Heart left ventricle (tissue), 16 donors: ENCODE data around the gene NSD2. TPM values are rescaled to one million over a fixed set of nuclear protein-coding genes. Genes with fewer than 3 reads are reported as not detected.

ENCODE experiments used
- ATAC-seq, 4 donors: fragments of 200-7000 bp; cut with Tn5 transposase; one replicate each; pipeline ENCODE4 v1.9.1; 2020 to 2022; ENCODE audit warnings: moderate library complexity in 4 of 4, mild to moderate bottlenecking in 3 of 4, moderate number of reproducible peaks in 1 of 4
- DNase-seq, 5 donors: peaks; one replicate each; pipeline ENCODE4 v3.0.0-alpha.2; 2020
- H3K27ac ChIP-seq, 12 donors: fragments of 200-600 bp; sonication (generic) in 4 of 12; one replicate each; pipeline versions ENCODE4 v1.5.0 to v1.8.0; 2016 to 2022; ENCODE audit warnings: mild to moderate bottlenecking in 2 of 12
- H3K27me3 ChIP-seq, 9 donors: fragments of 200-600 bp; sonication (generic) in 2 of 9; one replicate each; pipeline versions ENCODE4 v1.5.1 to v1.8.0; 2016 to 2022; ENCODE audit warnings: mild to moderate bottlenecking in 3 of 9
- H3K36me3 ChIP-seq, 9 donors: fragments of 200-600 bp; sonication (generic) in 2 of 9; one replicate each; pipeline versions ENCODE4 v1.5.0 to v1.8.0; 2018 to 2022; ENCODE audit warnings: mild to moderate bottlenecking in 2 of 9
- H3K4me1 ChIP-seq, 12 donors: fragments of 200-600 bp; sonication (generic) in 4 of 12; one replicate each; pipeline versions ENCODE4 v1.5.0 to v1.8.0; 2016 to 2022; ENCODE audit warnings: mild to moderate bottlenecking in 3 of 12
- H3K4me3 ChIP-seq, 12 donors: fragments of 200-600 bp; sonication (generic) in 4 of 12; one replicate each; pipeline versions ENCODE4 v1.5.0 to v1.8.0; 2017 to 2022; ENCODE audit warnings: mild to moderate bottlenecking in 9 of 12, moderate library complexity in 4 of 12
- H3K9me3 ChIP-seq, 12 donors: fragments of 200-600 bp; sonication (generic) in 4 of 12; one replicate each; pipeline versions ENCODE4 v1.5.0 to v1.8.0; 2016 to 2022; ENCODE audit warnings: mild to moderate bottlenecking in 1 of 12
- CTCF ChIP-seq, 12 donors: fragments of 200-600 bp; sonication (generic) in 4 of 12; IDR thresholded peaks; one replicate each; pipeline versions ENCODE4 v1.5.0 to v1.8.0; 2018 to 2022; ENCODE audit warnings: antibody characterized with exemption in 12 of 12, mild to moderate bottlenecking in 5 of 12
- POLR2A ChIP-seq, 2 donors: fragments of 450-650 bp; IDR thresholded peaks; one replicate each; pipeline ENCODE4 v1.6.1; 2017; ENCODE audit warnings: antibody characterized with exemption in 2 of 2, mild to moderate bottlenecking in 2 of 2, moderate library complexity in 2 of 2
- WGBS, 4 donors: extraction: QIAGEN DNeasy Blood & Tissue Kit in 2 of 4; methylation state at CpG; one replicate each; pipeline versions ENCODE4 v1.1.5 to v1.1.7; 2013 to 2018; 5-methylcytosine and 5-hydroxymethylcytosine counted together
- intact Hi-C, 10 donors: fragments of 100-400 bp; cut with DNase I; formaldehyde crosslinking; loops; one replicate each; pipeline versions ENCODE4 v1.11.1 to v1.14.2; 2022
- polyA plus RNA-seq, 2 donors: library from polyadenylated mRNA; stranded (reverse); fragments of 200-250 nt; gene quantifications; one replicate each; pipeline ENCODE4 v1.2.3, GENCODE V29; 2013
- total RNA-seq, 9 donors: library from RNA; depleted of rRNA in 2 of 9; stranded (reverse); fragments of >200 nt in 2 of 9; fragmentation: NEBNext Ultra II Directional in 3 of 9; extraction: Animal tissue kit (Norgen Biotek cat#: 25700) in 3 of 9; gene quantifications; one replicate each; pipeline versions ENCODE4 v1.1.0 to v1.2.4, GENCODE V29; 2016 to 2023
- donor health status: ischemic (EF 13 %, LVEDD 7.1; RV severe dilation, severe dysfunction).
- donor health status: healthy with polysubstance abuse.
- donor health status: DM: no; HTN: yes; CAD: no.
- donor health status: DM: no; HTN: no; CAD: no.
- donor health status: ischemic (EF 25% LVEDD 6.9; RV normal size, moderate dysfunction).
- donor health status: ischemic (EF 25% LVEDD 5.7; RV mildly dilated, moderate dysfunction).
- donor health status: healthy.
- donor health status: DM: yes; HTN: yes; CAD: no.
- donor health status: ischemic (EF 35%, LVEDD 5.7; RV mildly dilated, moderate dysfunction).
- donor health status: nonischemic (EF 11% LVEDD 7.7; RV severe dilation, severe dysfunction).
- donor health status: DM: yes; HTN: yes; CAD: no.
- donor health status: PGD.
- donor health status: ischemic (EF 29% LVEDD 5.4; RV normal size, mild dysfunction).
- donor health status: nonischemic (EF 23%, LVEDD 6.1; RV moderate dilation, normal function).

NSD2 gene
- total and polyA plus RNA-seq, 11 donors = 11.4 to 63.3 (median 39.0) TPM

GRCh38 chr4:1864076-1865008 lies 6.9 kb upstream of the NSD2 start:
- Histone ChIP-seq H3K4me3 (no peak overlapping the region), H3K9me3 (no peaks in the 10 kb centered on the region), H3K27me3 (peaks cover 0 to 17% (median 0%) of the 10 kb centered on the region in 9 donors), H3K4me1 (peaks cover 0 to 12% (median 0%) of the 10 kb centered on the region in 12 donors), H3K36me3 (no peaks in the 10 kb centered on the region), H3K27ac (no peak overlapping the region)
- no peak for ATAC-seq
- TF ChIP-seq POLR2A (IDR thresholded peaks at IDR 0.05) (no peak), CTCF (IDR thresholded peaks at IDR 0.05) (no peak)
- no peak for DNase-seq
- 81 to 89% (median 86%) methylated on average over 13 to 17 of the region's 17 CpGs for WGBS, 4 donors
- intact Hi-C loops = no loop called here

- intact Hi-C loops = no loop called here
- ATAC-seq (no peak), DNase-seq (no peak)
- no peak overlapping the region for H3K4me3 ChIP-seq
- no peaks in the 10 kb centered on the region for H3K9me3 ChIP-seq
- 83 to 95% (median 84%) methylated on average over 4 to 7 of the region's 7 CpGs for WGBS, 4 donors
- TF ChIP-seq POLR2A (IDR thresholded peaks at IDR 0.05) = no peak
- TF ChIP-seq CTCF (IDR thresholded peaks at IDR 0.05) = no peak
- peaks cover 0 to 17% (median 0%) of the 10 kb centered on the region in 9 donors for H3K27me3 ChIP-seq
- H3K36me3 ChIP-seq = no peaks in the 10 kb centered on the region
- no peak overlapping the region for H3K27ac ChIP-seq
- peaks cover 0 to 21% (median 7%) of the 10 kb centered on the region in 12 donors for H3K4me1 ChIP-seq
These were observed 5.0 kb upstream of the NSD2 start for GRCh38 chr4:1866189-1866661.

- ATAC-seq = no peak
- Histone ChIP-seq H3K27ac (no peak overlapping the region), H3K27me3 (peaks cover 0 to 15% (median 0%) of the 10 kb centered on the region in 9 donors), H3K9me3 (no peaks in the 10 kb centered on the region), H3K4me3 (no peak overlapping the region), H3K36me3 (no peaks in the 10 kb centered on the region), H3K4me1 (peaks cover 0 to 21% (median 12%) of the 10 kb centered on the region in 12 donors)
- TF ChIP-seq POLR2A (IDR thresholded peaks at IDR 0.05) (no peak), CTCF (IDR thresholded peaks at IDR 0.05) (no peak)
- no peak for DNase-seq
- 74 to 80% (median 78%) methylated on average over 5 of the region's 5 CpGs for WGBS, 4 donors
- intact Hi-C loops = no loop called here
These were observed 2.9 kb upstream of the NSD2 start for GRCh38 chr4:1868293-1868692.

- WGBS, 4 donors = 94 to 99% (median 95%) methylated on average over 3 of the region's 3 CpGs
- no peaks in the 10 kb centered on the region for H3K9me3 ChIP-seq
- peaks cover 0 to 11% (median 0%) of the 10 kb centered on the region in 9 donors for H3K27me3 ChIP-seq
- H3K4me1 ChIP-seq = peaks cover 0 to 26% (median 17%) of the 10 kb centered on the region in 12 donors
- H3K36me3 ChIP-seq = no peaks in the 10 kb centered on the region
- DNase-seq (no peak), ATAC-seq (no peak)
- H3K27ac ChIP-seq = no peak overlapping the region
- no peak overlapping the region for H3K4me3 ChIP-seq
- intact Hi-C loops = no loop called here
- TF ChIP-seq CTCF (IDR thresholded peaks at IDR 0.05) = no peak
- no peak for TF ChIP-seq POLR2A (IDR thresholded peaks at IDR 0.05)
These were observed 2.3 kb upstream of the NSD2 start for GRCh38 chr4:1868912-1869311.
